Heart right ventricle (tissue), 16 donors: ENCODE measurements around the gene USP9X. TPM values are rescaled to one million over a fixed set of nuclear protein-coding genes. Genes with fewer than 3 reads are reported as not detected.

ENCODE experiments used
- ATAC-seq, 8 donors: fragments of 200-7000 bp; cut with Tn5 transposase; one replicate each; pipeline ENCODE4 v1.9.1; 2020; ENCODE audit warnings: mild to moderate bottlenecking in 8 of 8, moderate library complexity in 8 of 8, moderate number of reproducible peaks in 1 of 8
- DNase-seq, 2 donors: peaks; one replicate each; pipeline ENCODE4 v3.0.0-alpha.2; 2020
- H3K27ac ChIP-seq, 10 donors: fragments of 200-600 bp; sonication (generic) in 2 of 10; one replicate each; pipeline versions ENCODE4 v1.5.0 to v1.8.0; 2020 to 2022; ENCODE audit warnings: mild to moderate bottlenecking in 3 of 10
- H3K27me3 ChIP-seq, 7 donors: fragments of 200-600 bp; one replicate each; pipeline ENCODE4 v1.8.0; 2021 to 2022; ENCODE audit warnings: mild to moderate bottlenecking in 2 of 7
- H3K36me3 ChIP-seq, 9 donors: fragments of 200-600 bp; sonication (generic) in 1 of 9; one replicate each; pipeline versions ENCODE4 v1.5.0 to v1.8.0; 2020 to 2022; ENCODE audit warnings: mild to moderate bottlenecking in 2 of 9
- H3K4me1 ChIP-seq, 9 donors: fragments of 200-600 bp; sonication (generic) in 1 of 9; one replicate each; pipeline versions ENCODE4 v1.5.0 to v1.8.0; 2020 to 2022; ENCODE audit warnings: mild to moderate bottlenecking in 4 of 9
- H3K4me3 ChIP-seq, 10 donors: fragments of 200-600 bp; sonication (generic) in 2 of 10; one replicate each; pipeline versions ENCODE4 v1.5.0 to v1.8.0; 2020 to 2022; ENCODE audit warnings: mild to moderate bottlenecking in 7 of 10, moderate library complexity in 2 of 10
- H3K9me3 ChIP-seq, 11 donors: fragments of 200-600 bp in 10 of 11; sonication (generic) in 2 of 11; one replicate each; pipeline versions ENCODE4 v1.5.0 to v1.8.0; 2013 to 2022; ENCODE audit warnings: mild to moderate bottlenecking in 2 of 11, control low read depth in 1 of 11, moderate library complexity in 1 of 11
- WGBS, 2 donors: extraction: QIAGEN DNeasy Blood & Tissue Kit; methylation state at CpG; one replicate each; pipeline ENCODE4 v1.1.7; 2013; ENCODE audit warnings: inconsistent platforms in 1 of 2; 5-methylcytosine and 5-hydroxymethylcytosine counted together
- intact Hi-C, 10 donors: fragments of 100-400 bp; cut with DNase I; formaldehyde crosslinking; loops; one replicate each; pipeline versions ENCODE4 v1.11.1 to v1.14.2; 2022
- polyA plus RNA-seq, 2 donors: library from polyadenylated mRNA; stranded (reverse); fragments of 200-250 nt; gene quantifications; one replicate each; pipeline ENCODE4 v1.2.3, GENCODE V29; 2013
- total RNA-seq, 10 donors: library from RNA; stranded (reverse); fragmentation: NEBNext Ultra II Directional in 3 of 10; extraction: Animal tissue kit (Norgen Biotek cat#: 25700) in 3 of 10; gene quantifications; one replicate each; pipeline versions ENCODE4 v1.2.1 to v1.2.4, GENCODE V29; 2021 to 2023
- TF ChIP-seq, protein P1 (sequence below), 9 donors: fragments of 200-600 bp; sonication (generic) in 2 of 9; IDR thresholded peaks; one replicate each; pipeline versions ENCODE4 v1.5.0 to v1.8.0; 2021 to 2022; ENCODE audit warnings: antibody characterized with exemption in 9 of 9, mild to moderate bottlenecking in 5 of 9, moderate library complexity in 1 of 9
- donor health status: Arrhythmogenic right ventricular cardiomyopathy.
- donor health status: ischemic (EF 13 %, LVEDD 7.1; RV severe dilation, severe dysfunction).
- donor health status: healthy with polysubstance abuse.
- donor health status: DM: no; HTN: yes; CAD: no.
- donor health status: DM: no; HTN: no; CAD: no.
- donor health status: ischemic (EF 25% LVEDD 6.9; RV normal size, moderate dysfunction).
- donor health status: ischemic (EF 25% LVEDD 5.7; RV mildly dilated, moderate dysfunction).
- donor health status: healthy.
- donor health status: DM: yes; HTN: yes; CAD: no.
- donor health status: Ischemic cardiomyopathy.
- donor health status: ischemic (EF 35%, LVEDD 5.7; RV mildly dilated, moderate dysfunction).
- donor health status: nonischemic (EF 11% LVEDD 7.7; RV severe dilation, severe dysfunction).
- donor health status: DM: yes; HTN: yes; CAD: no.
- donor health status: PGD.
- donor health status: ischemic (EF 29% LVEDD 5.4; RV normal size, mild dysfunction).
- donor health status: nonischemic (EF 23%, LVEDD 6.1; RV moderate dilation, normal function).

The USP9X gene
- total and polyA plus RNA-seq, 12 donors: 9.0 to 81.3 (median 64.6) TPM

- peaks cover 0 to 57% (median 0%) of the 10 kb centered on the region in 7 donors for H3K27me3 ChIP-seq
- WGBS, 2 donors: 89 to 96% methylated on average over 6 of the region's 6 CpGs
- H3K4me3 ChIP-seq: no peak overlapping the region
- DNase-seq (no peak), ATAC-seq (no peak)
- peaks cover 0 to 11% (median 0%) of the 10 kb centered on the region in 9 donors for H3K4me1 ChIP-seq
- H3K36me3 ChIP-seq: no peaks in the 10 kb centered on the region
- H3K27ac ChIP-seq: no peak overlapping the region
- TF ChIP-seq, protein P1, sequence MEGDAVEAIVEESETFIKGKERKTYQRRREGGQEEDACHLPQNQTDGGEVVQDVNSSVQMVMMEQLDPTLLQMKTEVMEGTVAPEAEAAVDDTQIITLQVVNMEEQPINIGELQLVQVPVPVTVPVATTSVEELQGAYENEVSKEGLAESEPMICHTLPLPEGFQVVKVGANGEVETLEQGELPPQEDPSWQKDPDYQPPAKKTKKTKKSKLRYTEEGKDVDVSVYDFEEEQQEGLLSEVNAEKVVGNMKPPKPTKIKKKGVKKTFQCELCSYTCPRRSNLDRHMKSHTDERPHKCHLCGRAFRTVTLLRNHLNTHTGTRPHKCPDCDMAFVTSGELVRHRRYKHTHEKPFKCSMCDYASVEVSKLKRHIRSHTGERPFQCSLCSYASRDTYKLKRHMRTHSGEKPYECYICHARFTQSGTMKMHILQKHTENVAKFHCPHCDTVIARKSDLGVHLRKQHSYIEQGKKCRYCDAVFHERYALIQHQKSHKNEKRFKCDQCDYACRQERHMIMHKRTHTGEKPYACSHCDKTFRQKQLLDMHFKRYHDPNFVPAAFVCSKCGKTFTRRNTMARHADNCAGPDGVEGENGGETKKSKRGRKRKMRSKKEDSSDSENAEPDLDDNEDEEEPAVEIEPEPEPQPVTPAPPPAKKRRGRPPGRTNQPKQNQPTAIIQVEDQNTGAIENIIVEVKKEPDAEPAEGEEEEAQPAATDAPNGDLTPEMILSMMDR (IDR thresholded peaks at IDR 0.05): no peak
- intact Hi-C loops: no loop called here
- no peaks in the 10 kb centered on the region for H3K9me3 ChIP-seq
These were observed 42.0 kb upstream of the USP9X start for GRCh38 chrX:41043196-41043595.

DNA sequence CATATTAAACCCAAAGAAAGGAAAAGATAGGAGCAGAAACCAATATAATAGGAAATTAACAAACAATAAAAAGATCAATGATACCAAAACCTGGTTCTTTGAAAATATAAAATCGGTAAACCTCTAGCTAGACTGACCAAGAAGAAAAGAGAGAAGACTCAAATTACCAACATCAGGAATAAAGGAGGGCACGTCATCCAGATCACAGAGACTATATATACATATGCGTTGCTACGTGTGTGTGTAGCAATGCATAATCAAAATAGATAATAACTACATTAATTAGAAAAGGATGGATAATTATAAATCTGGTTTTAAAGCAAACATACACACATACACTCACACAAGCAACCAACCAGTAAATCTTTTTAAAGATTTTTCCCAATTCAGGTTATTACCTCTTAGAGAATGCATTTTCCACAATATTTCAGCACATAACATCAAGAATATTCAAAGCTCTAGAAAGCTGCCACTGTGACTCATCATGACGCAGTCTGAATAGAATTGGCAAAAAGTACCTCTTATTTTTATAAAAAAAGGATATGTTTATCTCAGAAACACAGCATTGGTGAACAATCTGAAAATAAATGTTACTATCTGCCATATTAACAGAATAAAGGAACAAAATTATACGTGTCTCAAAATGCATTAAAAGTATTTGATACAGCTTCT lies 41.4 kb upstream of the USP9X start:
- WGBS, 2 donors: 90 to 94% methylated on average over 6 of the region's 6 CpGs
- no peaks in the 10 kb centered on the region for H3K9me3 ChIP-seq
- peaks cover 0 to 58% (median 0%) of the 10 kb centered on the region in 7 donors for H3K27me3 ChIP-seq
- no peak for DNase-seq
- no peaks in the 10 kb centered on the region for H3K36me3 ChIP-seq
- no peak for ATAC-seq
- intact Hi-C loops: no loop called here
- H3K4me1 ChIP-seq: peaks cover 0 to 11% (median 0%) of the 10 kb centered on the region in 9 donors
- H3K27ac ChIP-seq: no peak overlapping the region
- TF ChIP-seq, protein P1 (IDR thresholded peaks at IDR 0.05): no peak
- H3K4me3 ChIP-seq: no peak overlapping the region

- intact Hi-C loops: no loop called here
- peaks cover 0 to 11% (median 0%) of the 10 kb centered on the region in 9 donors for H3K4me1 ChIP-seq
These were observed 39.2 kb upstream of the USP9X start for GRCh38 chrX:41045960-41046567.

GRCh38 chrX:41047878-41048534 lies 37.2 kb upstream of the USP9X start:
- DNase-seq (no peak), ATAC-seq (no peak)
- no peaks in the 10 kb centered on the region for H3K9me3 ChIP-seq
- H3K4me3 ChIP-seq: no peak overlapping the region
- no peak overlapping the region for H3K27ac ChIP-seq
- no peaks in the 10 kb centered on the region for H3K36me3 ChIP-seq
- H3K4me1 ChIP-seq: peaks cover 0 to 11% (median 0%) of the 10 kb centered on the region in 9 donors
- 78 to 85% methylated on average over 8 of the region's 8 CpGs for whole genome bisulfite sequencing, 2 donors
- peaks cover 0 to 45% (median 0%) of the 10 kb centered on the region in 7 donors for H3K27me3 ChIP-seq
- TF ChIP-seq, protein P1 (IDR thresholded peaks at IDR 0.05): no peak
- intact Hi-C loops: no loop called here

More at GRCh38 chrX:41045960-41046567, 39.2 kb upstream of the USP9X start:
- Histone ChIP-seq H3K4me3 (no peak overlapping the region), H3K27me3 (peaks cover 0 to 64% (median 0%) of the 10 kb centered on the region in 7 donors), H3K9me3 (no peaks in the 10 kb centered on the region), H3K27ac (peak overlapping the region in 2 of 10 donors; percentile 19 to 53), H3K36me3 (no peaks in the 10 kb centered on the region)
- WGBS, 2 donors: 44% methylated on average over 3 of the region's 3 CpGs
- DNase-seq (peak in 1 of 2 donors; percentile 2), ATAC-seq (peak in 2 of 8 donors; percentile 35 to 50)
- TF ChIP-seq, protein P1 (IDR thresholded peaks at IDR 0.05): no peak
